K562 (cell line): ENCODE measurements around the gene POLR2H. TPM values are rescaled to one million over a fixed set of nuclear protein-coding genes. Genes with fewer than 3 reads are reported as not detected.

Source experiments
- ARID3A ChIP-seq: IDR thresholded peaks from 2 replicates; pipeline ENCODE4 v1.6.1; 2012; ENCODE audit warnings: low read depth, low read length, improper control_type of control experiment, borderline replicate concordance
- C11orf30 ChIP-seq: fragments of 450-650 bp; IDR thresholded peaks from 2 replicates; pipeline ENCODE4 v1.6.1; 2016; ENCODE audit warnings: low read depth, mild to moderate bottlenecking
- CUX1 ChIP-seq: fragments of 200-800 bp; sonication (Bioruptor generic); IDR thresholded peaks from 2 replicates; pipeline ENCODE4 v1.6.1; 2016; ENCODE audit warnings: missing genetic modification characterization, missing compliant biosample characterization
- EHMT2 ChIP-seq: fragments of 450-650 bp; IDR thresholded peaks from 2 replicates; pipeline ENCODE4 v1.6.1; 2018; ENCODE audit warnings: antibody characterized with exemption
- ERF ChIP-seq: fragments of 450-650 bp; formaldehyde crosslinking; IDR thresholded peaks from 2 replicates; pipeline ENCODE4 v1.4.0; 2020; ENCODE audit warnings: mild to moderate bottlenecking, mixed read lengths
- GABPB1 ChIP-seq: sonication (generic); formaldehyde crosslinking; IDR thresholded peaks from 2 replicates; pipeline ENCODE4 v1.8.0; 2022; ENCODE audit warnings: mild to moderate bottlenecking, missing genetic modification reagents
- MAFF ChIP-seq: IDR thresholded peaks from 2 replicates; pipeline ENCODE4 v1.6.1; 2012; ENCODE audit warnings: low read length, improper control_type of control experiment
- MCM5 ChIP-seq: fragments of 450-650 bp; IDR thresholded peaks from 2 replicates; pipeline ENCODE4 v1.6.1; 2016; ENCODE audit warnings: low read depth
- SMARCE1 ChIP-seq: fragments of 450-650 bp; IDR thresholded peaks from 2 replicates; pipeline ENCODE4 v1.7.1; 2016; ENCODE audit warnings: mild to moderate bottlenecking
- TAL1 ChIP-seq: fragments of 450-650 bp; IDR thresholded peaks from 2 replicates; pipeline ENCODE4 v1.6.1; 2016; ENCODE audit warnings: mild to moderate bottlenecking
- XRCC4 ChIP-seq: IDR thresholded peaks from one replicate; pipeline ENCODE4 v1.6.1; 2011; ENCODE audit not compliant: insufficient read depth, insufficient read length; ENCODE audit errors: extremely low read depth
- YBX1 ChIP-seq: fragments of 450-650 bp; IDR thresholded peaks from 2 replicates; pipeline ENCODE4 v1.7.1; 2016; ENCODE audit warnings: mild to moderate bottlenecking
- ZBTB1 ChIP-seq: sonication (generic); formaldehyde crosslinking; IDR thresholded peaks from 2 replicates; pipeline ENCODE4 v1.8.1; 2023; ENCODE audit warnings: missing genetic modification reagents, low read depth, mild to moderate bottlenecking, borderline replicate concordance
- ZC3H8 ChIP-seq: fragments of 450-650 bp; IDR thresholded peaks from 2 replicates; pipeline ENCODE4 v1.6.1; 2017
- ZFP36 ChIP-seq: fragments of 150-350 bp; IDR thresholded peaks from 2 replicates; pipeline ENCODE4 v1.6.1; 2018; ENCODE audit warnings: low read length, low read depth; ENCODE audit not compliant: partially characterized antibody
- ZKSCAN1 ChIP-seq: fragments of 150-350 bp; IDR thresholded peaks from 2 replicates; pipeline ENCODE4 v1.6.1; 2016; ENCODE audit warnings: low read depth, low read length
- ZKSCAN8 ChIP-seq: fragments of 200-800 bp; sonication (Bioruptor generic); IDR thresholded peaks from 2 replicates; pipeline ENCODE4 v1.6.1; 2016; ENCODE audit warnings: missing genetic modification characterization, missing compliant biosample characterization
- ZNF696 ChIP-seq: fragments of 250-450 bp; sonication (Bioruptor Pico); conservative IDR thresholded peaks from 2 replicates; pipeline ENCODE4 v1.4.0; 2020; ENCODE audit warnings: mild to moderate bottlenecking, moderate library complexity
- ZNF76 ChIP-seq: fragments of 250-450 bp; sonication (Bioruptor Pico); IDR thresholded peaks from 2 replicates; pipeline ENCODE4 v1.4.0; 2020; ENCODE audit warnings: mild to moderate bottlenecking, moderate library complexity, borderline replicate concordance
- ZSCAN29 ChIP-seq: fragments of 450-650 bp; IDR thresholded peaks from 2 replicates; pipeline ENCODE4 v1.6.1; 2017
- polyA plus RNA-seq, 8 experiments: library from polyadenylated mRNA; depleted of rRNA in 4 of 8; stranded (reverse) in 5 of 8; unstranded in 3 of 8; fragments of >200 nt; fragmentation: Nextera tagmentation in 2 of 8; fragmentation: Illumina TruSeq in 1 of 8; extraction: Ambion mirVana in 2 of 8; extraction: Trizol in 1 of 8; gene quantifications; 2 replicates each; pipeline versions ENCODE4 v1.2.1 to v1.2.3, GENCODE V29; 2011 to 2014; ENCODE audit warnings: inconsistent platforms in 1 of 8, missing spikeins in 1 of 8
- total RNA-seq, 7 experiments: library from RNA; depleted of rRNA in 6 of 7; stranded (reverse); fragments of >200 nt in 6 of 7; fragmentation: Illumina TruSeq in 2 of 7; extraction: Trizol in 2 of 7; gene quantifications; 2 replicates each; pipeline versions ENCODE4 v1.2.1 to v1.2.3, GENCODE V29; 2011 to 2021; ENCODE audit warnings: low replicate concordance in 1 of 7
- TF ChIP-seq, protein P1 (sequence below): fragments of 450-650 bp; formaldehyde crosslinking; IDR thresholded peaks from 2 replicates; pipeline ENCODE4 v1.4.0; 2022; ENCODE audit warnings: mild to moderate bottlenecking, moderate library complexity
- TF ChIP-seq, protein P2 (sequence below): sonication (generic); formaldehyde crosslinking; IDR thresholded peaks from 2 replicates; pipeline ENCODE4 v1.8.0; 2022; ENCODE audit warnings: mild to moderate bottlenecking, missing genetic modification reagents

Gene POLR2H
- total and polyA plus RNA-seq, 9 of the 15 experiments (the other 6 are each of a cell fraction or from before 2014, with no cell fraction given), result 128 to 512 (median 220) TPM

DNA sequence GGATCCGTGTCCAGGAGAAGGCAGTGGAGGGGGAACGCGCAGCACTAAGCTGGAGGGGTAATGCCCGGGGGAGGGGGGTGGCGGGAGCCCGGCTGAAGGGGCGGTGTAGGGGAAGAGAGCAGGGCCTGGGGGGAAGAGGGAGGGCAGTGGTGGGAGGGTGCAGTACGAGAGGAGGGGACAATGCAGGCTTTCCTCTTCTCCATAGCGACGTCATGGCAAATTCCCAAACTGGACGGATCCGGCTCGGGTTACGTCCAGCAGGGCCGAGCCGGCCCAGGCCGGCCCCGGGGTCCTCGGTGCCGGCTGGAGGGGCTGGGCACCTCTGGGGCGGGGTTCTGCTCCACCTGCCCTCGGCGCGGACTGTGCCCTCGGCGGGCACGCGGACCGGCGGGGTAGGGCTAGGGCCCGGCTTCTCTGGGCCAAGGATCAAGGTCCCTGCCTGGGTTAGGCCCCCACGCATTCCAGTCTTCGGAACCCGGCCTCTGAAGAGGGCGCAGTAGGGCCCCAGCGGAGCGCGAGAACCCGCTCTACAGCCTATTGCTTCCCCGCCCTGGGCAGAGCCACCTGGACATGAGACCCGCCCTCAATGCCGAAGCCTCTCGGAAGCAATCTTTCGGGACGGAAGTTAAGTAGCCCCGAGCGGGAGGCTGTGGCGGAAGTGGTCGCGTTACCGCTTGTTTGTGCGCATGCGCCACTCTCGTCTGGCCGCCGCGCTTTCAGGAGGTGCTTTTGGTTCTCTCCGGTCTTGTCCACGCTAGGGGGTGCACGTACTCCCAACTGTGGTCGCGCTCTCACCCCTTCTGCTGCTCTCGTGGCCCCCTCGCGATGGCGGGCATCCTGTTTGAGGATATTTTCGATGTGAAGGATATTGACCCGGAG lies 1.4 kb downstream of the POLR2H start (continued):
- TF ChIP-seq ARID3A (no peak), MCM5 (no peak), ZFP36 (no peak), SMARCE1 (peak; percentile 69; the same call in 1 of the 2 replicates), ERF (CRISPR knock-in tag) (peak; percentile 94), ZC3H8 (no peak), ZKSCAN1 (no peak), CUX1 (CRISPR knock-in tag) (no peak), EHMT2 (no peak), TAL1 (no peak), XRCC4 (no peak), MAFF (no peak), ZKSCAN8 (CRISPR knock-in tag) (no peak), ZNF696 (CRISPR knock-in tag) (no peak), ZSCAN29 (no peak), C11orf30 (no peak), GABPB1 (peak; percentile 96), YBX1 (no peak), ZBTB1 (no peak; the same call in 1 of the 2 replicates), ZNF76 (CRISPR knock-in tag) (no peak)
- TF ChIP-seq, protein P1, sequence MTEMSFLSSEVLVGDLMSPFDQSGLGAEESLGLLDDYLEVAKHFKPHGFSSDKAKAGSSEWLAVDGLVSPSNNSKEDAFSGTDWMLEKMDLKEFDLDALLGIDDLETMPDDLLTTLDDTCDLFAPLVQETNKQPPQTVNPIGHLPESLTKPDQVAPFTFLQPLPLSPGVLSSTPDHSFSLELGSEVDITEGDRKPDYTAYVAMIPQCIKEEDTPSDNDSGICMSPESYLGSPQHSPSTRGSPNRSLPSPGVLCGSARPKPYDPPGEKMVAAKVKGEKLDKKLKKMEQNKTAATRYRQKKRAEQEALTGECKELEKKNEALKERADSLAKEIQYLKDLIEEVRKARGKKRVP, result 0 out of 2 replicates have a peak, but pooled peaks have one; percentile 13
- TF ChIP-seq, protein P2, sequence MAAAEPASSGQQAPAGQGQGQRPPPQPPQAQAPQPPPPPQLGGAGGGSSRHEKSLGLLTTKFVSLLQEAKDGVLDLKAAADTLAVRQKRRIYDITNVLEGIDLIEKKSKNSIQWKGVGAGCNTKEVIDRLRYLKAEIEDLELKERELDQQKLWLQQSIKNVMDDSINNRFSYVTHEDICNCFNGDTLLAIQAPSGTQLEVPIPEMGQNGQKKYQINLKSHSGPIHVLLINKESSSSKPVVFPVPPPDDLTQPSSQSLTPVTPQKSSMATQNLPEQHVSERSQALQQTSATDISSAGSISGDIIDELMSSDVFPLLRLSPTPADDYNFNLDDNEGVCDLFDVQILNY, result no peak
